ENCODE results near the gene THOC2.
"Not testable (repeated sequence)": the region's sequence is repeated elsewhere in the genome, so short reads cannot be mapped to it uniquely, and the experiment has no call there.

The THOC2 gene, protein sequence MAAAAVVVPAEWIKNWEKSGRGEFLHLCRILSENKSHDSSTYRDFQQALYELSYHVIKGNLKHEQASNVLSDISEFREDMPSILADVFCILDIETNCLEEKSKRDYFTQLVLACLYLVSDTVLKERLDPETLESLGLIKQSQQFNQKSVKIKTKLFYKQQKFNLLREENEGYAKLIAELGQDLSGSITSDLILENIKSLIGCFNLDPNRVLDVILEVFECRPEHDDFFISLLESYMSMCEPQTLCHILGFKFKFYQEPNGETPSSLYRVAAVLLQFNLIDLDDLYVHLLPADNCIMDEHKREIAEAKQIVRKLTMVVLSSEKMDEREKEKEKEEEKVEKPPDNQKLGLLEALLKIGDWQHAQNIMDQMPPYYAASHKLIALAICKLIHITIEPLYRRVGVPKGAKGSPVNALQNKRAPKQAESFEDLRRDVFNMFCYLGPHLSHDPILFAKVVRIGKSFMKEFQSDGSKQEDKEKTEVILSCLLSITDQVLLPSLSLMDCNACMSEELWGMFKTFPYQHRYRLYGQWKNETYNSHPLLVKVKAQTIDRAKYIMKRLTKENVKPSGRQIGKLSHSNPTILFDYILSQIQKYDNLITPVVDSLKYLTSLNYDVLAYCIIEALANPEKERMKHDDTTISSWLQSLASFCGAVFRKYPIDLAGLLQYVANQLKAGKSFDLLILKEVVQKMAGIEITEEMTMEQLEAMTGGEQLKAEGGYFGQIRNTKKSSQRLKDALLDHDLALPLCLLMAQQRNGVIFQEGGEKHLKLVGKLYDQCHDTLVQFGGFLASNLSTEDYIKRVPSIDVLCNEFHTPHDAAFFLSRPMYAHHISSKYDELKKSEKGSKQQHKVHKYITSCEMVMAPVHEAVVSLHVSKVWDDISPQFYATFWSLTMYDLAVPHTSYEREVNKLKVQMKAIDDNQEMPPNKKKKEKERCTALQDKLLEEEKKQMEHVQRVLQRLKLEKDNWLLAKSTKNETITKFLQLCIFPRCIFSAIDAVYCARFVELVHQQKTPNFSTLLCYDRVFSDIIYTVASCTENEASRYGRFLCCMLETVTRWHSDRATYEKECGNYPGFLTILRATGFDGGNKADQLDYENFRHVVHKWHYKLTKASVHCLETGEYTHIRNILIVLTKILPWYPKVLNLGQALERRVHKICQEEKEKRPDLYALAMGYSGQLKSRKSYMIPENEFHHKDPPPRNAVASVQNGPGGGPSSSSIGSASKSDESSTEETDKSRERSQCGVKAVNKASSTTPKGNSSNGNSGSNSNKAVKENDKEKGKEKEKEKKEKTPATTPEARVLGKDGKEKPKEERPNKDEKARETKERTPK (N-terminal part only)

GRCh38 chrX:123732670-123733363, at the start of gene THOC2:
Gene THOC2, minus strand, starts transcription at chrX:123733052. Its CDS starts 30 bp downstream, at chrX:123733022.
- DNase-seq = peak; percentile 32 to 74

- DNase-seq = not testable (repeated sequence)
Measured at GRCh38 chrX:123781786-123782185, 48.9 kb upstream of the THOC2 start.

DNA sequence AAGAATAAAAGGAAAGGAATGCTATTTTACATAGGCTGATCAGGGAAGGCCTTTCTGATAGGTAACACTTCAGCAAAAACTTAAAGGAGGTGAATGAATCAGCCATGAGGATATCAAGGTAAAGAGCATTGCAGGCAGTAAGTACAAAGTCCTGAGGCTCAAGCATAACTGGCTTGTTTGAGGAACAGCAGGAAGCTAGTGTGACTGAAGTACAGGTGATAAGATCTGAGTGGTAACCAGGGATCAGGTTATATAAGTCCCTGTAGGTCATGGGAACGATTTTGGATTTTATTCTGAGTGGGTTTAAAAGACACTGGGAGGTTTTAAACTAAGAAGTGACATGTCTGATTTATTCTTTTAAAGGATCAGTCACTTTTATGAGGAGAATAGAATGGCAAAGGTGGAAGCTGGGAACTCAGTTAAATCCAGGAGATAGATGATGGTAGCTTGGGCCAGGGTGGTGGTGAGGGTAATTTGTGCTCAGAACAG, 47.1 kb upstream of the THOC2 start:
- no peak for DNase-seq

GRCh38 chrX:123773258-123773988, 40.6 kb upstream of the THOC2 start:
- no peak for DNase-seq

DNA sequence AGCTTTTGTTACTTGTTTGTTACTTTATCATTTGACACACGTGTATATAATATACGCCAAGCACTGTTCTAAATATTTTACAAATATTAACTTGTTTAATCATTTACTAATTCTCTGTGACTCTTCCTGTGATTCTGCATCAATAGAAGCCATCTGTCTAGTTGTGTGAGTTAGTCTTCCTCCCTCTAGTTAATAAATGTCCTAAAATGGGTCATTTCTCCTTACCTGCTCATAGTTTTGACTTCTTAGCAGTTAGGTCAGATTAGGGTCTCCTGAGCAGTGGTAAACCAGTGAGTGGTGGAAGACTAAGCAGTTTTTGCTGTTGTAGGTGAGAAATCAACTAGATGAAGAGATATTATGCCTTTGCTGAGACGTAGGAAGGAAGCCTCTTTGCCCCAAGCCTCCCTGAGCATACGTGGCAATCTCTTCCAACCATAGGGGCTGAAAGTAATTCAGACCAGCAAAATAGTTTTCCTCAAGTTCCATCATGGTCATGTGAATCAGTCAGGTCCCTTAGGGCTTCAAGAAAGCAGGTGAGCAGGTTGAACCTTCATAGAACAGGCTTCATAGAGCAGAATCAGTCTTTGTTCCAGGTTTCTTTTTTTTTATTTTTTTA, 38.7 kb upstream of the THOC2 start:
- no peak for DNase-seq

GRCh38 chrX:123764967-123765871, 32.4 kb upstream of the THOC2 start:
- DNase-seq = peak; percentile 5 to 49

DNA sequence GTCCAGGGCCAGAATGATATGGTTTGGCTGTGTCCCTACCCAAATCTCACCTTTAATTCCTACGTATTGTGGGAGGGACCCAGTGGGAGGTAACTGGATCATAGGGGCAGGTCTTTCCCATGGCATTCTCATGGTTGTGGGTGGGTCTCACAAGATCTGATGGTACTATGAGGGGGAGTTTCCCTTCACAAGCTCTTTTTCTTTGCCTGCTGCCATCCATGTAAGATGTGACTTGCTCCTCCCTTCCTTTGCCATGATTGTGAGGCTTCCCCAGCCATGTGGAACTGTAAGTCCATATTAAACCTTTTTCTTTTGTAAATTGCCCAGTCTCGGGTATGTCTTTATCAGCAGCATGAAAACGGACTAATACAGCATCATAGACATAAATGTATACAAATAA, 27.0 kb upstream of the THOC2 start:
- not testable (repeated sequence) for DNase-seq

DNA sequence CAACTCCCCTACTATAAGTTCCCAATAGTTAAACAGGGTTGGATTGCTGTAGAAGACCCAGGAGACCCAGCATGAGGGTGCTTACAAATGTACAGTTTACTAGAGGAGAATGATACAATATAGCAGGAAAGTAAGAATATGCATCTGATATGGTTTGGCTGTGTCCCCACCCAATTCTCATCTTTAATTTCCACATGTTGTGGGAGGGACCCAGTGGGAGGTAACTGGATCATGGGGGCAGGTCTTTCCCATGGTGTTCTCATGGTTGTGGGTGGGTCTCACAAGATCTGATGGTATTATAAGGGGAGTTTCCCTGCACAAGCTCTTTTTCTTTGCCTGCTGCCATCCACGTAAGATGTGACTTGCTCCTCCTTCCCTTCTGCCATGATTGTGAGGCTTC, 24.9 kb upstream of the THOC2 start:
- DNase-seq = not testable (repeated sequence)

GRCh38 chrX:123756320-123756719, 23.5 kb upstream of the THOC2 start:
- DNase-seq = no peak

DNA sequence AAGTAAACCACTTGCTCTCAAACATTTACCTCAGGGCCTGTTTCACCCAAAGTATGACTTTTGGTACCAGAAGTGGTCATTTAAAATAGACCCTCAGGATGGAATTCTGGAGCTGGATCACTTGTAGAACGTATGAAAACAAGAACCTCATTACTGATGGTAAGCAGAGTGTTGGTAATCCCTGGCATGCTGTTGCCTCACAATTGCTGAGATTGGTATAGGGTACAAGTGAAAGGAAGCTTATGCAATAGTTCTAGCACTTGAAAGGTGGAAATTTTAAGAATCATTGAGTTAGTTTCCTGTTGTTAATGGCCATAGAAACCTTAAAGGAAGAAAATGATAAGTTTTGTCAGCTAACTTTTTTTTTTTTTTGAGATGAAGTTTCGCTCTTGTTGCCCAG, 22.3 kb upstream of the THOC2 start:
- DNase-seq = no peak

DNA sequence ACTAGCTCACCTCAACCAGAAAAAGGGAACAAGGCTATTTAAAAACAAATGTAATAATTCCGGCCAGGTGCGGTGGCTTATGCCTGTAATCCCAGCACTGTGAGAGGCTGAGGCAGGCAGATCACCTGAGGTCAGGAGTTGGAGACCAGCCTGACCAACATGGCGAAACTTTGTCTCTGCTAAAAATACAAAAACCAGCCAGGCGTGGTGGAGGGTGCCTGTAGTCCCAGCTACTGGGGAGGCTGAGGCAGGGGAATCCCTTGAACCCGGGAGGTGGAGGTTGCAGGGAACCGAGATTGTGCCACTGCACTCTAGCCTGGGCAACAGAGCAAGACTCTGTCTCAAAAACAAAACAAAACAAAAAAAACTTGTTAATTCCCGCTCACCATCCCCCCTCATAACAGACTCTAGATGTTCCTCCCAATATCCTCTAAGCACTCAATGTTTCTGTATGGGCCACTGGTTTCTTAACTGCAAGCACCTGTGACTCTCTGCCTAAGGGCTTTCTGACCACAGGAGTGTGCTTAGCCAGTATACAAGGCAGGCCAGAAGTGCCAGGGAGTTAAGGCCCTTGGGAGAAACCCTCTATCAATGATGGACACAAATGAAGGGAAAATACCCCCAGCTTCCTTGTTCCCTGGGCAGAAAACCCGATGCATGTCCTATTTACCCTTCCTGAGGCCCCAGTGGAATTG, 21.0 kb upstream of the THOC2 start:
- DNase-seq = no peak

DNA sequence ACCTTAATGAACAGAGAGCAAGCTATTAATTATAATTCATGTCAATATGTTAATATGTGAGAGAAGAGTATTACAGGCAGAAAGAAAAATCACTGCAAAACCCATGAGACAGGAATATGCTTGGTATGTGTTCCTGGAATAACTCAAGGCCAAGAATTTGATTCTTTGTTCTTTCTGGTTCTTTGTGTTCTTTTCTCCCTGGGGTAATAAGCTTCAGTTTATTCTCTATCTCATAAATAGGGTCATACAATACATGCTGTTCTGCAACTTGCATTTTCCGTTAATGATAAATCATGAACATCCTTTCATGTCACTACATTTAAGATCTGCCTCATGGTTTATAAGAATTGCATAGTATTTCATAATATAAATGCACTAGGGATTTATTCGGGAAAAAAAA, 16.8 kb upstream of the THOC2 start:
- no peak for DNase-seq

DNA sequence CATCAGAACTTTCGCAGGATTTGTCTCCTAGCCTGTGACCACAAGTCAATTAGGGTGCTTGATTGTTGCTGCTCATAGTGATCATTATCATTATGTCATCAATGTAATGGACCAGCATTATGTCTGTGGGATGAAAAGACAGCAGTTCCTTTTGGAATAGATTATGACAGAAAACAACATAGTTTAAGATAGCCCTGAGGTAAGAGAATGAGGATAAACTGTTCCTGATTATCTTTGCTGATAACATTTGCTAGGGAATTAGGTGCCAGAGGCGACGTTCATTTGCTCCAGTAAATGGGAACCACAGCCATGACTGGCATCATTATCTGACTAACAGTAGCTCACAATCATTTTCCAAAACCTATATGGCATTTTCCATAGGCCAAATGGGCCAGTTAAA, 12.7 kb upstream of the THOC2 start:
- DNase-seq = no peak

DNA sequence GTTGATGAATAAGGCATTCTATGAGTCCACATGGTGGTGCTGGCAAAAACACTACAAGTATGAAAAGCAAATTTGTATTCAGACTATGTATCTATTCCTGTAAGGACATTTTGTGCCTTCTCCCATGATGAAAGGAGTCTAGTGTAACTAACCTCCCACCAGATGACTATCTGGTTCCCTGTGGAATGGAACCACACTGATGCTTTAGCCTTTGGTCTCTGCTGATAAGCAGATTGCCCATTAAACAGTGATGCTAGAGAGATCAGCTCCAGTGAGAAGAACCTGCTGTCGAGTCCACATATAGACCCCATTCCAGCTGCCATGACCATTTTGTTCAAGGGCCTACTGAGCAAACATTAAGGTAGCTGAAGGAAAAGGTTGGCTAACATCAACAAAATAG, 10.5 kb upstream of the THOC2 start:
- DNase-seq = no peak

- no peak for DNase-seq
Measured at GRCh38 chrX:123742440-123742839, 9.6 kb upstream of the THOC2 start.

DNA sequence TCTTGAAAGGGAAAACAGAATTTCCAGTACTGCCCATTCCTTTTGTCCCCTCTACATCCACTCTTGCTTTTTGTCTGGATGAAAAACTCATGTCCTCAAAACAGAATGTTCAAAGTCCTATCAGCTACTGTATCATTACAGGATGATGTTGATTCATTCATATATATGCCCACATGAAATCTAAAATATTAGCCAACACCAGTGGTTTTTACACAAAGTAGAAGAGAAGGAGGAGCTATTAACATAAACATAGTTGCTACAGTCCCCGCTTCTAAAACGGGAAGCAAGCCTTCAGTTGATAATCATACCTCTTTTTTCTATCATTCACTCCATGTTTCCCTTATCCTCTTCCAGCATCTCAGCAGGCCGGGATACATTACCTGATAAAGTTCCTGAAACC, 7.7 kb upstream of the THOC2 start:
- no peak for DNase-seq

- no peak for DNase-seq
Measured at GRCh38 chrX:123740006-123740405, 7.2 kb upstream of the THOC2 start.

- DNase-seq = no peak
Measured at GRCh38 chrX:123739474-123739873, 6.6 kb upstream of the THOC2 start.

GRCh38 chrX:123738378-123738940, 5.6 kb upstream of the THOC2 start:
- DNase-seq = no peak
